Colon (tissue), 2 donors: ENCODE measurements around the gene HOATZ.

ENCODE experiments used
- FAIRE-seq: peaks from 2 replicates; lab custom pipeline; 2012; peaks lifted over from hg19 to GRCh38; lab: Jason Lieb, UNC
- donor health status: control.
- donor health status: control.

HOATZ gene

DNA sequence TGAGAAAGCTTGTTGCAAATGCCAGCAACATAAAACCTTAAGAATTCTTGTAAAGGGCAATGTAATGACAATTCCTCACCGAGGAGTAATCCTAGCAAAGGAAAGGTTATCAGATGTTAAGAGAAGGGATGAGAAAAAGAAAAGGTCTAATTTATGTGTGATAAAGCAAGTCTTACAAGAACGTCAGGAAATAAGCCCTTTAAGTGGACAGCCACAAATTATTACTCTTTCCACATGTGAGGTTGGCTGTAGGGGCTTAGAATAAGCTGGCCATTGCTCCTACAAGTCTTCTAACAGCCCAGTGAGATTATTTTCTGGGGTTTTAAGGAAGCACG is 35.3 kb downstream of the HOATZ start:
- no peak for FAIRE-seq

DNA sequence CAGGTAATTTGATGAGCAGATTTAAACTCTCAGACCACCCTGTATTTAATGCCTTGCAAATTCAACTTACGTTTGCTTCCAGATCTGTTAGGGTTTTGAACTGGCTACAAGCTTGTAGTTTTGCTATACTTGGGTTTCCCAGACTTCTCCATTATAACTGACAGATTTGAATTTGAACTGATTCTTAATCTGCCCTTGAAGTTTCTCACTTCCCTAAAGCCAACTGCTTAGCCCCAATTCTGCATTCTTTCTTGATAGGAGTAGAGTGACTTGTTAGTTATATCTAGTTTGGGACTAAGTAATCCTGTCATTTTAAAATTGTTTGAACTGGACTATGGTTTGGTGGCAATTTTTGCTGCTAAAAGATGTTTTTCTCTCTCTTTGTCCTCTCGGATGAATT is 35.7 kb downstream of the HOATZ start:
- FAIRE-seq, result no peak

DNA sequence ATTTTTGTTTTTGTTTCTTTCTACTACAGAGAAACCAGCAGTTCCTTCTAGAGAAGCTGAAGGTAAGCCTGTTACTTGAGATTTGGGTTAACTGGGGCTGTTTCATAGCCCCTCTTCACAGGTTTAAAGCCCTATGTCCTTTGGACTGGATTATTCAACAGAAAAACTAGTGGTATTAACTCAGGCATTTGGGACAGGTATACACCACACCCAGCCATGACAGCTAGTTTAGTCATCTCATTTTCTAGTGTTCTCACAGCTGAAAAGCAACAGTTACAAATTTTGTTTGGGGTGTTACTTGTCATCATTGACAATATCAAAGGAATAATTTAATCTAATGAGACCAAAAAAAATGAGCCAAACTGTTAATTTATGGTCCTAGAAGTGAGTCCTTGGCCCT is 40.0 kb downstream of the HOATZ start:
- FAIRE-seq, result no peak

DNA sequence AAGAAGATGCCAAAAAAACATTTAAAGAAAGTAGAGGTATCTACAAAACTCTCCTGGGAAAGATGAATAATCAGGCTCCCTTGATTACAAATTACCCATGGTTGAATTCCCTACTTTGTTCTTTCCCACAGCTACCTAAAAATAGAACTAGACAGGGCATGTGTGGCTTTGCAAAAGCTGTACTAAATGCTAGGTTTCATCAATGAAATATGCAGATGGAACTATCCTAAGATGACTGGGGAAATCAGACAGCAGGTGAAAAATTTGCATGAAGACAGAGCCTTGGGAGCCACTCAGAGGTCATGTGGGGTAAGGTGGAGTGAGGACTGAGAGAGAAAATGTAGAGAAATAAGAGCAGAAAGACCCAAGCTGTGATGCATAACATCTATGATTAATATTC is 40.7 kb downstream of the HOATZ start:
- no peak for FAIRE-seq

DNA sequence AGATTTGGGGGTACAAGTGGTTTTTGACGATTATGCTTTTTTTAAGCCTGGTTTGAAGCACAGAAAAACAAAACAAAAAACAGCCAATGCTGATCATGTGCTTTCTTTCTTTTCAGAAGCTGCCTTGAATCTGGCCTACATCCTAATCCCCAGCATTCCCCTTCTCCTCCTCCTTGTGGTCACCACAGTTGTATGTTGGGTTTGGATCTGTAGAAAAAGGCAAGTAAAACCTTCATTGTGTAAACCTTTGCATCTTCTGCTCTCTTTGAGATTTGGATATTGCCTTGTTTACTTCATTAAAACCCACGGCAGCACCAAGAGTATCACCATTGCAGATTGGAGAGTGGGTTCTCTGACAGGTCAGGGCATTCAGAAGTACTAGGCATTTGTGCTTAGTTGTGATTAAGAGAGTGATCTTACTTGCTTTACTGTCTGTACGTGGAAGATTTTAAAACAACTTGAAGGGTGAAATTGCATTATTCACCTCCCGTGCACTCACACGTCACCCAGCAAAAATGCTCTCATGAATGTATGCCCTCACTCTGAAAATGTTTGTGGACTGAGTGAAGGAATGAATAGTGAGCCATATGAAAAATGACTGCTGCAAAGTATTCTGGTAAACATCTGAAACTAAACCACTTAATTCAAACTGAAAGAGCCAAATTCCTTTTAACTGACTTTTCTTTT is 43.0 kb downstream of the HOATZ start:
- FAIRE-seq, result no peak

DNA sequence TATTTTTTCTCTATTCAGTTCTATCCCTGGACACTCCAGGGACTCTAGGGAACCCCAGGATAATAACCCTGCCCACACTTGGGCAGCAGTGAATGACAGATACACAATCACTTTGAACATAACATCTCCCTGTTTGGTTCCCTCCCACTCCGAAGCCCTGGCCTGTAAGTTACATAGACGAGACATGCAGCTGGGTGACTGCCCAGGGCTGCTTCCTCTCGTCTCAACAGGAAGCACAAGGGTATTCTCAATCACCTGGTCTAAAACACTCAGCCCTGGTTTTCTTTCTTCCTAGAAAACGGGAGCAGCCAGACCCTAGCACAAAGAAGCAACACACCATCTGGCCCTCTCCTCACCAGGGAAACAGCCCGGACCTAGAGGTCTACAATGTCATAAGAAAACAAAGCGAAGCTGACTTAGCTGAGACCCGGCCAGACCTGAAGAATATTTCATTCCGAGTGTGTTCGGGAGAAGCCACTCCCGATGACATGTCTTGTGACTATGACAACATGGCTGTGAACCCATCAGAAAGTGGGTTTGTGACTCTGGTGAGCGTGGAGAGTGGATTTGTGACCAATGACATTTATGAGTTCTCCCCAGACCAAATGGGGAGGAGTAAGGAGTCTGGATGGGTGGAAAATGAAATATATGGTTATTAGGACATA is 45.4 kb downstream of the HOATZ start:
- no peak for FAIRE-seq

DNA sequence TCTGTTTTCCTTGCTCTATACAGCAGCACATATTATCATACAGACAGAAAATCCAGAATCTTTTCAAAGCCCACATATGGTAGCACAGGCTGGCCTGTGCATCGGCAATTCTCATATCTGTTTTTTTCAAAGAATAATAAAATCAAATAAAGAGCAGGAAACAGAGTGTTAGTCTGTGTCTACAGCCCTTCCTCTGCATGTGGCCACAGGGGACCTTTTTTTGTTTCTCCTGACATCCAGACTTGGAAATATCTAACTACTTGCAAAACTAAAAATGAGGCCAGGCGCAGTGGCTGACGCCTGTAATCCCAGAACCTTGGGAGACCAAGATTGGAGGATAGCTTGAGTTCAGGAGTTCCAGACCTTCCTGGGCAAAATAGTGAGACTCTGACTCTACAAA is 46.2 kb downstream of the HOATZ start:
- no peak for FAIRE-seq

DNA sequence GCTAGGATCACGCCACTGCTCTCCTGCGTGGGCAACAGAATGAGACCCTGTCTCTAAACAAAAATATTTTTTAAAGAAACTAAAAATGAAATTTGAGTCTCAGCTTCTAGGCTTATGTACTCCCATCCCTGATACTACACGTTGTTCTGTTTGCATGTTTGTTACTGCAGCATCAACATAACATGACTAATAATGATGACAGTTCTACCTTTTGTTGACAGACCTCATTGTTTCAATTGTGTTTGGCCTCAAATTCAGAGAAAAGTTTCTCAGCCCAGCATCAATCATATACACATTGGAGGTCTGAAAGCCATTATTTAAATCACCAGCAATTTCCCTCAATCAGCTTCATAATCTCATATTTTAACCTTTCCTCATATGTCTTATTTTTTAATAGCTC is 46.7 kb downstream of the HOATZ start:
- FAIRE-seq, result no peak

DNA sequence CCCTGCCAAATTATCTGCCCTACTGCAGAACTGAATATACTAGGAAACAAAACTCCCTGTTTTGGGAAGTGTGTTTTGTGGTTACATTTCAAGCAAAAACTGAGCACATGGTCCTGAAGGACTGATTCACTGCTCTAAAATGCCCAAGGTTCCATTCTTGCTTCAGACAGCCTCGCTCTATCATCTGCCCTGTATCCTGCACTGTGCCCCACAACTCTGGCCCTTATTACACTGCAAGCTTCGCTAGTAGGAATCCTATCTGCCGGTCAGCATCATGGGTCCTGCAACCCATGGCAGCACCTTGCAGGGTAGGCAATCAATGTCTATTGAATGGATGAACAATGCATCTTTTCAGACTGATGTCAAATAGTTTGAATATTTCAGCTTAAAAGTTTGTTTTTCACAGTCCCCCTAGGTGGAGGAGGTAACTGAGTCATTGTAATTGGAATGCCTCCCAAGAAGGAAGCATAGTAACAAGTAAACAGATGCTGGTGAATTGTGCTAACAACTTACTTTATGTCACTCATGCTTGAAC is 47.3 kb downstream of the HOATZ start:
- FAIRE-seq, result no peak

DNA sequence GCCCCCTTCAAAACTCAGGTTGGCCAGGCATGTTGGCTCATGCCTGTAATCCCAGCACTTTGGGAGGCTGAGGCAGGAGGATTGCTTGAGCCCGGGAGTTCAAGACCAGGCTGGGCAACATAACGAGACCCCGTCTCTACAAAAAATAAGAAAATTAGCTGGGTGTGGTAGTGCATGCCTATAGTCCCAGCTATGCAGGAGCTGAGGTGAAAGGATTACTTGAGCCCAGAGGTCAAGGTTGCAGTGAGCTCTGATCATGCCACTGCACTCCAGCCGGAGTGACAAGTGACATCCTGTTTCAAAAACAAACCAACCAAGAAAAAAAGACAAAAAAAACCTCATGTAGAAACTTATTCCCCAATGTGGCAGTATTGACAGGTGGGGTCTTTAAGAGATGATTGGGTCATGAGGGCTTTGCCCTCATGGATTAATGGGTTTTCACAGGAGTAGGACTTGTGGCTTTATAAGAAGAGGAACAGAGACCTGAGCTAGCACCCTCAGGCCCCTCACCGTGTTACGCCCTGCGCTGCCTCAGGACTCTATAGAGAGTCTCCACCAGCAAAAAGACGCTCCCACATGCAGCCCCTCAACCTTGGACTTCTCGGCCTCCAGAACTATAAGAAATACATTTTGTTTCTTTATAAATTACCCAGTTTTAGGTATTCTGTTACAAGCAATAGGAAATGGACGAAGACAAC is 48.3 kb downstream of the HOATZ start:
- FAIRE-seq, result no peak

DNA sequence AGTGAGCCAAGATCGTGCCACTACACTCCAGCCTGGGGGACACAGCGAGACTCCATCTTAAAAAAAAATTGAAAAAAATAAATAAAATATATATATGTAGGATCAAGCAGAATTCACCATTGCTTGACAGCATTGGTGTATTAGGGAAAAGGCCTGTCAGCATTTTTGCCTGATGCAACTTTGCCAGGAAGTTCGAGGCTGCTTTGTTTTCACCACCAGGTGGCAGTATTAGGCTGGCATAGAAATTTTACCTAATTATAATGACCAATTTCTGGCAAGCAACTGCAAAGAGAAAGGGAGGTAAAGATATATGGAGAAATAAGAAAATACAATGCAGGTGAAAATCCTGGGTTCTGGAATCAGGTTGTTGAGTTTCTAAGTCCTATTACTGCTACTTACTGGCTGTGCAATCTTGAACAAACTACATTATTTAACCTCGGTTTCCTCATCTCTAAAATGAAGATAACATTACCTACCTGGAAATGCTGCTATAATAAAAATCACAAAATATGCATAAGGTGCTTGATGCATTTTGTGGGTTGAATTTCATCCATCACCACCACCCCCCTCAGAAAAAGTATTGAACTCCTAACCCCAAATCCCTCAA is 50.6 kb downstream of the HOATZ start:
- FAIRE-seq, result no peak

DNA sequence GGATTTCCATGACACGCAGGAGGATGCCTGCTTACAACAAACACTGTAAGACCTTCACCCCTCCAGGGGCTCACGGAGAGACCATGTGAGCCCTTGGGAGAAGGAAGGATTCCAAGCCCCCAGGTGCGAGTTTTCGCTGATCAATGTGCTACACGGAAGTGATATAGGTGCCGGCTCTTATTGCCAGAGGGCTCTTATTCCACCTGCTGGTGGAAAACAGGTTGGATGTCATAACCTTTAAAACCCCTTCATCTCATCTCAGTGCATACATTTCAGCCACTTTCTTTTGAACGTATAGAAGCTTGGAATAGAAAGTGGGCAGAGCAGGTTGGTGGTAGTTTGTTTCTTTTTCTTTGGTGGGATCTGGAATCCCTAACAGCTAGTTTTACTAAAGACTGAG is 51.7 kb downstream of the HOATZ start:
- FAIRE-seq, result no peak

DNA sequence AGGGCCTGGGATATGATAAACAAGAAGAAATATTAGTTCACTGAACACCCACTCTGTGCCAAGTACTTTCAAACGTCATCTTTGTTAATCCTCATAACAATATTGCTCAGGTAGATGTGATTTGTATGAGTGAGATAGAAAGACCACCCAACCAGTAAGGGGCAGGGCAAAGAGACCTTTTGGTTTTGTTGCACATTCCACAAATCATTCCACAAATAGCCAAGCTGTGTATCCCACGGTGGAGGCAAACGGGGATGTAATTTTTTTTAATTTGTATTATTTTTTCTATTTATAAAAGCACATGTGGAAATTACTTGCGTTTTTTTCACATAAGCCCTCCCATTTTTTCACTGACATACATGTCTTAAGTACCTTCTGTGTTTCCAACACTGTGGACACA is 54.9 kb downstream of the HOATZ start:
- no peak for FAIRE-seq

DNA sequence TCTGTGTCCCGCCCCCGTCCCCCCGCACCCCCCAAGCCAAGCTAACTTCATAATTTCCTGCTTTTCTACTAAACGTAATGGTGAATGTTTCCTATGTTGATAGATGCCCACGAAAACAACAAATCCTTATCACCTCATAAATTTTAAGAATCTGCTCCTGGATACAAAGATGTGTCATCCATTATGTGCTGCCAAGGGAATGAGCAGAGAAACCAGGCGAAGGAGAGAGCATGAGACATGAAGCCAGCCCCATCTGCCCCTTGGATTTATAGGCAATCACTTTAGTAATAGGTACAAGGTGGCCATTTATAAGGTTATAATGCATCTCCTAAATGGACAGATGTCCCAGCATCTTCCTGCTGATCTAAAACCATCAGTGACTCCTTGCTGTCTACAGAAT is 56.2 kb downstream of the HOATZ start:
- FAIRE-seq, result no peak

DNA sequence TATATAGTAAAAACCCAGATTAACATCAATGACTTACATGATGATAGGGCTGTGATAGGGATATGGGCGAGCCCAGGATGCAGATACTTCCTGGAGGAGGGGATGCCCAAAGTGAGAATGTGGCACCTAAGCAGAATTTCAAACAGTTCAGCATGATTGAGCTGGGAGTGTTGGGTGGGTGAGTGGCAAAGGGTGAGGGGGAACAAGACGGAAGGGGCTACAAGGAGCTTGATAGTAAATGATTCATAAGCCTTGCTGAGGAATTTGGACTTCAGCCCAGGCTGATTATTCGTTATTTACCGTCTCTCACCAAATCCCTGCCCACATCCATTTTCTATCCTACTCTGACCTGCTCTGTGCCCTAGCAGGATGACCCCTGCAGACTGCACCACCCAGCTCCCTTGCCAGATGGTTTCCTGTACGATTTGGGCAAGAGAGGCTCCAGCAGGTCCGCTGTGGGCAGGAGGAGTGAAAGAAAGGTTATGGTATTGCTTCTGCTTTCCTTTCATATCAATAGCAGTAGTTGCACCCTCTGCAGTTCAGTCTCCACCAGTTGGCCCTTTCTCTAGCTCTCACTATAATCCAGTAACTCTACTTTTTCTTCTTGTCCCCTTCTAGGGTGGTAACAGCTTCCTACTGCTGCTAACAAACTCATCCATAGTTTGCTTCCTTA is 57.4 kb downstream of the HOATZ start:
- FAIRE-seq, result no peak

DNA sequence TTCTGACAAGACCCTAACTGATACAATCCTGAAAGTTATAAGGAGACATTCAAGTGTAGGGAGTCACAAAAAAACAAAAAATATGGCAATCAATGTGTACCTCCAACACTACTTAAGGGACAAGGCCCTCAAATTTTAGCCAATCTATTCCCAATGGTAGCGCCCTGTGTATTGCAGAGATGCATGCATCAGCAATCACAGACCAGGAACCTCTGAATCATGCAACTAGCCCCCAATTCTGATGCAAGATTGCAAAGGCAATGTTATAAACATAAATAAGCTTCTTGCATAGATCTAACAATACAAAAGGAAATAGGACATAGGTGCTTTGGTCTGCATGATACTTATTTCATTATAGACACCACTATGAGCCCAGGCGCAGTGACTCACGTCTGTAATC is 58.0 kb downstream of the HOATZ start:
- FAIRE-seq, result no peak

DNA sequence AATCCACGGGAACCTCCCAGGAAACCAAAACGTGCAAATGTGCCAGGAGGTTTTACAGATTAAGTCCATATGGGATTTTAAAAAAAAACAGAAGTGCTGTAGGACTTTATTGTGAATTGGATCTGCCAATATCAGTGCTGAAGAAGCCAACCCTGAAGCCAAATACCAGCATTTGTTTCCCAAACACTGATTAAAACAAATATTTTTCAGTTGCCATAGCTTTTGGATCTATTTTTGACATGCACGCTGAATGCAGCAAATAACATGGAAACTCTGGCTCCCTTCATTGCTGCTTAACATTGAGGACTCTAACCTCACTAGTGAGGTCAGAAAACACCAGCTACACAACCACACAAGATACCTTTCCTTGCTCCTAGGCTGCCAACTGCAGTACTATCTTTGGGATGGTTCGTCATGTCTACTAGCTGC is 59.3 kb downstream of the HOATZ start:
- FAIRE-seq, result no peak

DNA sequence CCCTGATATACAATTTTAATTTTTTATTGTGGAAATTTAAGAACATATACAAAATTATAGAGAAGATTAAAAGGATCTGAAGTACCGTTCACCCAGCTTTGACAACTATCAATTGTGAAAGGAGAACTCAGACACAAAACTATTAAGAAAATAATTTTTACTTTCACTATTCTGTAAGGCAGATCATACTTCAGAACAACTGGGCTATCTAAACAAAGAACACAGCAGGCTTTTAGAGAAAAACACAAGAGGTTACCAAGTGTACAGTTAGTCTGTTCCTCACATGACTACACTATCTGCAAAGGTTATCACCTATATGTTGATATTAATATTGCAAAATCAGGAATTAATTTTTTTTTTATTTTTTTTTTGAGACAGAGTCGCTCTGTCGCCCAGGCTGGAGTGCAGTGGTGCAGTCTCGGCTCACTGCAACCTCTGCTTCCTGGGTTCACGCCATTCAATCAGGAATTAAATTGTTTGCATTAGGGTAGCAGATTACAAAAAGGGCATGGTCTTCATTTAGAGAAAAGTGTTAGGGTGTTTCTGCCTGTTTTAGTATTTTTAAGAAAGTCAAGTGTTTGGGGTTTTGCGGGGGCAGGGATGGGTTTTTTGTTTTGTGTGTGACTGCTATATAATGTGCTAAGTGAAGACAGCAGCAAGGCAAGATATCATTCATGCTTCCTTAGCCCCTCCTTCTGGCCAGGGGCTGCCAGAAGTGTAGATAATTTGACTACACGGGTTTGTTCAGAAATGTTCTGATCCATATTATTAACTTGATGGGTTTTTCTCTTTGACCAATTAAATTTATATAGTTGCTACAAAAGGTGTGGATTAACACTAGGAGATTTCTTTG is 60.0 kb downstream of the HOATZ start:
- no peak for FAIRE-seq

DNA sequence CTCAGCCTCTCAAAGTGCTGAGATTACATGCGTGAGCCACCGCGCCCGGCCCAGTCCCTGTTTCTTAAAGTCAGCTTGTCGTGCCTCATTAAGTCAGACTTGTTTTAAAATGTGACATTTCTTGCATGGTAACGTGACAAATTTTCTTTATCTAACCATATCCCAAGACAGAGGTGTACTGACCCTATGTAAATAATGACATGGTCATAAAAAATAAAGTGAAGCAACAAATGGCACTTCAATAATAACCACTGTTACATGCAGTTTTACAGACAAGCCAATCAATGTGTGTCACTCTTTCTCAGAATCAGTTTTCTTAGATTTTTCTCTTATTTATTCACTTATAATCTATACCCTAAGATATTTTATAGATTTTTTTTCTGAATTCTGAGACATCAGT is 61.2 kb downstream of the HOATZ start:
- no peak for FAIRE-seq

DNA sequence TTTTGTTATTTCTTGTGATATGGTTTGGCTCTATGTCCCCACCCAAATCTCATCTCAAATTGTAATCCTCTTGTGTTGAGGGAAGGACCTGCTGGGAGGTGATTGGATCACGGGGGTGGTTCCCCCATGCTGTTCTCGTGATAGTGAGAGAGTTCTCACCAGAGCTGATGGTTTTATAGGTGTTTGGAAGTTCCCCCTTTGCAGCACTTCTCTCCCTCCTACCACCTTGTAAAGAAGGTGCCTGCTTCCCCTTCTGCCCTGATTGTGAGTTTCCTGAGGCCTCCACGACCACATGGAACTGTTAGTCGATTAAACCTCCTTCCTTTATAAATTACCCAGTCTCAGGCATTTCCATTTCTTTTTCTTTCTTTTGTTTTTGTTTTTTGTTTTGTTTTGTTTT is 63.2 kb downstream of the HOATZ start:
- FAIRE-seq, result no peak

DNA sequence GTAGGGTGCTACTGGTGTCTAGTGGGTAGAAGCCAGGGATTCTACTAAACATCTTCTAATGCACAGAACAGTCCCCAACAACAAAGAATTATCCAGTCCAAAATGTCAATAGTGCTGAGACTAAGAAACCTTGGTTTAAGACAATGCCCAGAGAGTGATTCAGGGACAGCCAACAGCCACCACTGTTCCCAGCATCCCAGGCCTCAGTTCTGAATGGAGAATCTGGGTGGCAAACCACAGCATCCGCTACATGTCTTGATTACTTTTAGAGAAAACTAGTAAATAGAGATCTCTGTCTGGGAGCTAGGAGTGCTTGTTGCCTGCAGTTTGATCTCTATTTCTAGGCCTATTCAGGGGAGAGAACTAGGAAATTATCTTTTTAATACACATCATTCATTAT is 66.8 kb downstream of the HOATZ start:
- FAIRE-seq, result no peak

DNA sequence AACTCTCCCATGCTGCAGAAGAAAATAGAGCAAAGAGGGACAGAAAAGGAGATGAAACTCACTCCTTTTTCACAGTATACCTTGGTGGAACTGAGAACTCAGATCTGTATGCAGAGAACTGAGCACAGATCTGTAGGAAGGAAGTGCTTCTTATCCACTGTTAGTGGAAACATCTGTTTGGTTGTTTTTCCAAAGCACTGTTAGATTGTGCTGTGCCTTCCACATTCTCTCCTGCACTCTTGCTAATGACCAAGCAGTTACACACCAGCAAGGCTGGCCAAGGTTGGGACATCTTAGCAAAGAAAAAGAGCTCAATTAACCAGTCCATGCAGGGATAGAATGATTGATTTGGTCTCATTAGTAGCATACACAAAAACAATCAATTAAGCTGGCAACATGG is 67.6 kb downstream of the HOATZ start:
- no peak for FAIRE-seq
